ENCODE measurements around the gene SDC4.

SDC4 gene

GRCh38 chr20:45294003-45294368 lies 54.2 kb downstream of the SDC4 start:
- no peak for TF ChIP-seq Cebpa-rat (IDR thresholded peaks at IDR 0.05)
- Histone ChIP-seq H3K9me3 (replicated peaks in 1 of 11) (peaks cover 10 to 25% (median 15%) of the 10 kb centered on the region in 11 experiments), H3K27ac (no peak overlapping the region), H4K20me1 (no peaks in the 10 kb centered on the region), H3K4me3 (peak overlapping the region in 6 of 10 experiments; percentile 53 to 60 (median 57); a peak in 7 of 20 replicates), H3K4me2 (peak overlapping the region in 10 of 11 experiments; percentile 69 to 85 (median 75); a peak in 14 of 22 replicates), H3K36me3 (no peaks in the 10 kb centered on the region), H3K9ac (peak overlapping the region in 1 of 11 experiments; percentile 72; a peak in 1 of 22 replicates), H3K4me1 (peaks cover 0 to 15% (median 7%) of the 10 kb centered on the region in 10 experiments; a peak in 7 of 20 replicates), H3K27me3 (peaks cover 11 to 25% (median 22%) of the 10 kb centered on the region in 11 experiments)

GRCh38 chr20:45293041-45294002 lies 54.9 kb downstream of the SDC4 start:
- Histone ChIP-seq H3K4me2 (peak overlapping the region; percentile 66 to 85 (median 74)), H3K4me1 (peaks cover 0 to 15% (median 7%) of the 10 kb centered on the region in 10 experiments; a peak in 7 of 20 replicates), H3K4me3 (peak overlapping the region; percentile 53 to 68 (median 57)), H3K9me3 (replicated peaks in 1 of 11) (peaks cover 10 to 25% (median 15%) of the 10 kb centered on the region in 11 experiments), H4K20me1 (no peaks in the 10 kb centered on the region), H3K27me3 (peaks cover 11 to 25% (median 22%) of the 10 kb centered on the region in 11 experiments), H3K36me3 (no peaks in the 10 kb centered on the region), H3K9ac (peak overlapping the region; percentile 40 to 76 (median 70); a peak in 19 of 22 replicates), H3K27ac (peak overlapping the region in 9 of 11 experiments; percentile 41 to 75 (median 59); a peak in 16 of 22 replicates)
- no peak for TF ChIP-seq Cebpa-rat (IDR thresholded peaks at IDR 0.05)

- Histone ChIP-seq H3K9ac (no peak overlapping the region), H4K20me1 (no peaks in the 10 kb centered on the region), H3K27me3 (peaks cover 11 to 25% (median 22%) of the 10 kb centered on the region in 11 experiments), H3K4me3 (no peak overlapping the region), H3K36me3 (no peaks in the 10 kb centered on the region), H3K9me3 (replicated peaks in 1 of 11) (peaks cover 10 to 25% (median 15%) of the 10 kb centered on the region in 11 experiments), H3K4me1 (peaks cover 0 to 15% (median 7%) of the 10 kb centered on the region in 10 experiments; a peak in 7 of 20 replicates), H3K27ac (no peak overlapping the region), H3K4me2 (no peak overlapping the region)
- TF ChIP-seq Cebpa-rat (IDR thresholded peaks at IDR 0.05), result no peak
These were observed 55.9 kb downstream of the SDC4 start for GRCh38 chr20:45292343-45292742.

- TF ChIP-seq Cebpa-rat (IDR thresholded peaks at IDR 0.05), result no peak
- peaks cover 0 to 15% (median 7%) of the 10 kb centered on the region in 10 experiments; a peak in 7 of 20 replicates for H3K4me1 ChIP-seq
- H3K4me2 ChIP-seq, result no peak overlapping the region
- peaks cover 10 to 25% (median 15%) of the 10 kb centered on the region in 11 experiments for H3K9me3 ChIP-seq (replicated peaks in 1 of 11)
- H3K36me3 ChIP-seq, result no peaks in the 10 kb centered on the region
- H3K9ac ChIP-seq, result no peak overlapping the region
- H4K20me1 ChIP-seq, result no peaks in the 10 kb centered on the region
- no peak overlapping the region for H3K27ac ChIP-seq
- H3K4me3 ChIP-seq, result no peak overlapping the region
- H3K27me3 ChIP-seq, result peaks cover 11 to 25% (median 22%) of the 10 kb centered on the region in 11 experiments
These were observed 56.7 kb downstream of the SDC4 start for GRCh38 chr20:45291526-45291925.

- Histone ChIP-seq H3K27me3 (peaks cover 11 to 25% (median 22%) of the 10 kb centered on the region in 11 experiments), H3K9ac (no peak overlapping the region), H3K4me2 (peak overlapping the region in 2 of 11 experiments; percentile 0 to 3; a peak in 3 of 22 replicates), H3K4me1 (peaks cover 0 to 15% (median 7%) of the 10 kb centered on the region in 10 experiments; a peak in 7 of 20 replicates), H3K36me3 (no peaks in the 10 kb centered on the region), H3K4me3 (no peak overlapping the region), H4K20me1 (no peaks in the 10 kb centered on the region), H3K27ac (no peak overlapping the region), H3K9me3 (replicated peaks in 1 of 11) (peaks cover 10 to 25% (median 15%) of the 10 kb centered on the region in 11 experiments)
- TF ChIP-seq Cebpa-rat (IDR thresholded peaks at IDR 0.05), result no peak
These were observed 57.4 kb downstream of the SDC4 start for GRCh38 chr20:45290677-45291355.

GRCh38 chr20:45289942-45290676 lies 58.1 kb downstream of the SDC4 start:
- peaks cover 0 to 15% (median 7%) of the 10 kb centered on the region in 10 experiments; a peak in 7 of 20 replicates for H3K4me1 ChIP-seq
- peak overlapping the region in 3 of 11 experiments; percentile 0 to 31 (median 3); a peak in 4 of 22 replicates for H3K4me2 ChIP-seq
- peaks cover 11 to 25% (median 22%) of the 10 kb centered on the region in 11 experiments for H3K27me3 ChIP-seq
- peaks cover 7 to 18% (median 11%) of the 10 kb centered on the region in 11 experiments for H3K9me3 ChIP-seq (replicated peaks in 1 of 11)
- no peak overlapping the region for H3K27ac ChIP-seq
- no peaks in the 10 kb centered on the region for H4K20me1 ChIP-seq
- H3K4me3 ChIP-seq, result no peak overlapping the region
- TF ChIP-seq Cebpa-rat (IDR thresholded peaks at IDR 0.05), result no peak
- no peaks in the 10 kb centered on the region for H3K36me3 ChIP-seq
- H3K9ac ChIP-seq, result peak overlapping the region in 1 of 11 experiments; percentile 12; a peak in 3 of 22 replicates

GRCh38 chr20:45288860-45289259 lies 59.4 kb downstream of the SDC4 start:
- Histone ChIP-seq H3K27ac (no peak overlapping the region), H3K4me3 (no peak overlapping the region), H4K20me1 (no peaks in the 10 kb centered on the region), H3K27me3 (peaks cover 11 to 21% (median 19%) of the 10 kb centered on the region in 11 experiments), H3K9me3 (replicated peaks in 1 of 11) (0 out of 22 replicates have a peak, but pooled peaks cover 0 to 6% (median 0%) of the 10 kb centered on the region in 11 experiments), H3K36me3 (no peaks in the 10 kb centered on the region), H3K9ac (no peak overlapping the region), H3K4me1 (peaks cover 0 to 15% (median 8%) of the 10 kb centered on the region in 10 experiments; a peak in 12 of 20 replicates), H3K4me2 (no peak overlapping the region)
- no peak for TF ChIP-seq Cebpa-rat (IDR thresholded peaks at IDR 0.05)

GRCh38 chr20:45288376-45288775 lies 59.8 kb downstream of the SDC4 start:
- Histone ChIP-seq H3K27ac (no peak overlapping the region), H3K4me3 (no peak overlapping the region), H3K9ac (no peak overlapping the region), H3K36me3 (no peaks in the 10 kb centered on the region), H3K9me3 (replicated peaks in 1 of 11) (0 out of 22 replicates have a peak, but pooled peaks cover 0 to under 1% (median 0%) of the 10 kb centered on the region in 11 experiments), H3K4me1 (peaks cover 0 to 14% (median 8%) of the 10 kb centered on the region in 10 experiments; a peak in 12 of 20 replicates), H4K20me1 (no peaks in the 10 kb centered on the region), H3K4me2 (no peak overlapping the region), H3K27me3 (peaks cover 9 to 16% (median 14%) of the 10 kb centered on the region in 11 experiments)
- TF ChIP-seq Cebpa-rat (IDR thresholded peaks at IDR 0.05), result no peak
